Testis (tissue), 3 donors: ENCODE results near the gene UGT1A6. TPM values are rescaled to one million over a fixed set of nuclear protein-coding genes. Genes with fewer than 3 reads are reported as not detected.

Experiments
- DNase-seq: peaks from one replicate; pipeline ENCODE4 v3.0.0-alpha.2; 2019
- H3K27ac ChIP-seq, 2 donors: fragments of 200-600 bp; sonication (generic); one replicate each; pipeline ENCODE4 v1.5.1; 2019
- H3K27me3 ChIP-seq: fragments of 200-600 bp; sonication (generic); one replicate; pipeline ENCODE4 v1.5.1; 2019
- H3K36me3 ChIP-seq: fragments of 200-600 bp; sonication (generic); one replicate; pipeline ENCODE4 v1.5.1; 2017; ENCODE audit warnings: low read depth; ENCODE audit errors: missing control alignments
- H3K4me1 ChIP-seq: fragments of 200-600 bp; sonication (generic); one replicate; pipeline ENCODE4 v1.5.1; 2019
- H3K4me3 ChIP-seq, 2 donors: fragments of 200-600 bp; sonication (generic); one replicate each; pipeline ENCODE4 v1.5.1; 2017 to 2019
- H3K9me3 ChIP-seq: fragments of 200-600 bp; sonication (generic); one replicate; pipeline ENCODE4 v1.5.1; 2017
- POLR2A ChIP-seq: fragments of 450-650 bp; IDR thresholded peaks from one replicate; pipeline ENCODE4 v1.6.1; 2017; ENCODE audit warnings: antibody characterized with exemption, mild to moderate bottlenecking, moderate library complexity
- WGBS, 2 donors: methylation state at CpG; one replicate each; pipeline ENCODE4 v1.1.5; 2018; 5-methylcytosine and 5-hydroxymethylcytosine counted together
- intact Hi-C: fragments of 100-400 bp; cut with DNase I; formaldehyde crosslinking; loops from one replicate; pipeline ENCODE4 v1.15.1; 2023; ENCODE audit warnings: low total_unique reads
- polyA plus RNA-seq: library from polyadenylated mRNA; stranded (reverse); fragments of 350-450 nt; fragmentation: Illumina TruSeq; extraction: RNeasy Lipid Tissue Mini Kit (QIAGEN cat#74804); gene quantifications from one replicate; pipeline ENCODE4 v1.2.3, GENCODE V29; 2014; ENCODE audit warnings: low read depth, low replicate concordance; ENCODE audit not compliant: insufficient read depth
- total RNA-seq, 2 donors: library from RNA; depleted of rRNA; stranded (reverse); fragments of >200 nt; gene quantifications; one replicate each; pipeline ENCODE4 v1.2.3, GENCODE V29; 2016
- TF ChIP-seq, protein P1 (sequence below), 3 experiments: fragments of 450-650 bp in 2 of 3; fragments of 200-600 bp in 1 of 3; sonication (generic) in 1 of 3; IDR thresholded peaks; one replicate each; pipeline ENCODE4 v1.5.1; 2016 to 2019; ENCODE audit warnings: antibody characterized with exemption in 3 of 3, mild to moderate bottlenecking in 2 of 3, moderate library complexity in 1 of 3

The UGT1A6 gene
- total and polyA plus RNA-seq, 3 donors from 2014 or later = 0.74 to 3.0 TPM; not detected in 1

DNA sequence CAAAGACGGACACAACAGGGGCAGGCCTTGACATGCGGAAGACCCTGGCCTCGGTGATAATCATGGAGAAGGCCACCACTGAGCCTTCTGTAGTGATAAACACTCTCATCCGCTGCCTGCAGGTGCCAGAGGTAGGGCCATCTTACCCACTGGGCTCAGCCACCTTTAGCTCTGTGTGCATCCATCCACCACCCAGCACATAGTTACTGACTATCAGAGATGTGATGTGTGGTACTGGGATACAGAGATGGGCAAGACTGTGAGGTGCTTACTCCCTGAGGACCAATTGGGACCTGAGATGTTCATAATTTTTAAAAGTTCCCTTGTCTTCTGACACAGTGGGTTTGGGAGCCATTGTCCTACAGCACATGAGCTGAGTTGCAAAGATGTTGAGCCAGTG, 87.0 kb downstream of the UGT1A6 start:
- H3K27me3 ChIP-seq = no peaks in the 10 kb centered on the region
- TF ChIP-seq, protein P1, sequence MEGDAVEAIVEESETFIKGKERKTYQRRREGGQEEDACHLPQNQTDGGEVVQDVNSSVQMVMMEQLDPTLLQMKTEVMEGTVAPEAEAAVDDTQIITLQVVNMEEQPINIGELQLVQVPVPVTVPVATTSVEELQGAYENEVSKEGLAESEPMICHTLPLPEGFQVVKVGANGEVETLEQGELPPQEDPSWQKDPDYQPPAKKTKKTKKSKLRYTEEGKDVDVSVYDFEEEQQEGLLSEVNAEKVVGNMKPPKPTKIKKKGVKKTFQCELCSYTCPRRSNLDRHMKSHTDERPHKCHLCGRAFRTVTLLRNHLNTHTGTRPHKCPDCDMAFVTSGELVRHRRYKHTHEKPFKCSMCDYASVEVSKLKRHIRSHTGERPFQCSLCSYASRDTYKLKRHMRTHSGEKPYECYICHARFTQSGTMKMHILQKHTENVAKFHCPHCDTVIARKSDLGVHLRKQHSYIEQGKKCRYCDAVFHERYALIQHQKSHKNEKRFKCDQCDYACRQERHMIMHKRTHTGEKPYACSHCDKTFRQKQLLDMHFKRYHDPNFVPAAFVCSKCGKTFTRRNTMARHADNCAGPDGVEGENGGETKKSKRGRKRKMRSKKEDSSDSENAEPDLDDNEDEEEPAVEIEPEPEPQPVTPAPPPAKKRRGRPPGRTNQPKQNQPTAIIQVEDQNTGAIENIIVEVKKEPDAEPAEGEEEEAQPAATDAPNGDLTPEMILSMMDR (IDR thresholded peaks at IDR 0.05) = no peak
- no peak for TF ChIP-seq POLR2A
- no peak for DNase-seq
- H3K4me1 ChIP-seq = no peaks in the 10 kb centered on the region
- intact Hi-C loops = no loop called here
- 90 to 94% methylated on average over 4 of the region's 4 CpGs for WGBS, 2 donors
- no peak overlapping the region for H3K4me3 ChIP-seq
- no peaks in the 10 kb centered on the region for H3K36me3 ChIP-seq
- no peak overlapping the region for H3K27ac ChIP-seq
- no peaks in the 10 kb centered on the region for H3K9me3 ChIP-seq

DNA sequence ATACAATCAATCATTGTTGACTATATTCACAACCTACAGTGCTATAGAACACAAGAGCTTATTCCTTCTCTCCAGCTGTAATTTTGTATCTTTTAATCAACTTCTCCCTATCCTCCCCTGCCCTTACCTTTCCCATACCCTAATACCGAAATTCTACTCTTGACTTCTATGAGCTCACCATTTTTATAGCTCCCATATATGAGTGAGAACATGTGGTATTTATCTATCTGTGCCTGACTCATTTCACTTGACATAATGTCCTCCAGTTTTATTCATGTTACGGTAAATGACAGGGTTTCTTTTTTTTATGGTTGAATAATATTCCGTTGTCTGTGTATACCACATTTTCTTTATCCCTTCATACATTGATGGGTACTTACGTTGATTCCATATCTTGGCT, 88.1 kb downstream of the UGT1A6 start:
- TF ChIP-seq, protein P1 (IDR thresholded peaks at IDR 0.05) = no peak
- no peak for TF ChIP-seq POLR2A
- Histone ChIP-seq H3K4me3 (no peak overlapping the region), H3K4me1 (no peaks in the 10 kb centered on the region), H3K27ac (no peak overlapping the region), H3K9me3 (no peaks in the 10 kb centered on the region), H3K27me3 (no peaks in the 10 kb centered on the region), H3K36me3 (no peaks in the 10 kb centered on the region)
- no peak for DNase-seq
- 86 to 90% methylated on average over 4 of the region's 4 CpGs for WGBS, 2 donors
- intact Hi-C loops = no loop called here

DNA sequence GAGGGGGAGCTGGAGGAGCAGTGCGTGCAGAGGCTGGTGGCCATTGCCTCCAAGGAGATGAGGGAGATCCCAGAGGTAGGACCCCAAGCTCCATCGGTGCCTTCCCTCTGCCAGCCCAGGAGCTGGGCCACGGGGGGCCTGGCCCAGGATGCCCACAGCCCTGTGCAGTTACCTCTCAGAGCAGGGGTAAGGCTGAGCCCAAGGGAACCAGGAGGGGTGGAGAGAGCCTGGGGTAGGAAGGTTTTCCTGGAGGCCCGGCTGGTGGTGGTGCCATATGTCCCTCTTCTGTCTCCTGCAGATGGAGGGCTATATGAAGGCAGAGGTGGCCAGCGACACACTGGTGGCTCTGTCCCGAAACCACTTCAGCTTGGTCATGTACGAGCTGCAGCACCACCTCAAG, 96.9 kb downstream of the UGT1A6 start:
- WGBS, 2 donors = 88 to 89% methylated on average over 7 of the region's 7 CpGs

DNA sequence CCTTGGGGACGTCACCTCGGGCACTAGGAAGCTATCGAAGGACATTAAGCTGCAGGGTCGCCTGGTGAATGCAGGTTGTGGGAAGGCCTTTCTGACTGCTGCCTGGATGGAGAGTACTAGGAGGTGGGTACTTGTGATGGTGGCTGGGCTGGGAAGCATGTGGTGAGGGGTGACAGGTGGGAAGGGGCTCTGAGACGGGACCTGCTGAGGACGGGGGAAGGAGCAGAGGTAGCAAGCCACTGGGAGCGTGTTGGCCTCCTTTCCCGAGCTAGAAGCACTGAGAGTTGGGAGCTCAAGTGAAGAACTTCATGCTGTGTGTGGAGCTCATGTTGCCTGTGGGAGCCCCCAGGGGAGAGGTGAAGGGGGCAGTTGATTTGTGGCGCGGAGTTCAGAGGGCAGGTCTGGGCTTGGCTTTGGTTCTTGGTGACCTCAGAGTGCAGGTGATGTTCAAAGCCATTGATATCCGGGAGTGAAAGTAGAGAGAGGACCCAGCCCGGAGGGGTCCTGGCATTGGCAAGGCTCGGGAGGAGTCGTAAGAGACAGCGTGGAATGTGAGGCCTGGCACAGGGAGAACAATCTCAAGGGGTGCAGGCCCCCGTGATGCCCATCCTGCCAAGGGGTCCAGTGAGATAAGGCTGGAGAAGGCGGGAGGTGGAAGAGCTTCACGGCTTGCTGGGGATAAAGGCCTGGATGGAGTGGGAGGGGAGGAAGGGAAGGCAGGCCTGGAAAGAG, 98.6 kb downstream of the UGT1A6 start:
- intact Hi-C loops = no loop called here
- no peak for DNase-seq
- WGBS, 2 donors = 75 to 76% methylated on average over 18 of the region's 18 CpGs
- Histone ChIP-seq H3K4me1 (no peaks in the 10 kb centered on the region), H3K27me3 (no peaks in the 10 kb centered on the region), H3K4me3 (no peak overlapping the region), H3K36me3 (no peaks in the 10 kb centered on the region), H3K9me3 (no peaks in the 10 kb centered on the region), H3K27ac (no peak overlapping the region)
- TF ChIP-seq POLR2A = no peak
- TF ChIP-seq, protein P1 (IDR thresholded peaks at IDR 0.05) = no peak

More for the DNA sequence above, 96.9 kb downstream of the UGT1A6 start:
- intact Hi-C loops = no loop called here
- no peak overlapping the region for H3K27ac ChIP-seq
- H3K4me3 ChIP-seq = no peak overlapping the region
- no peak for DNase-seq
- TF ChIP-seq, protein P1 (IDR thresholded peaks at IDR 0.05) = no peak
- no peak for TF ChIP-seq POLR2A
- H3K27me3 ChIP-seq = no peaks in the 10 kb centered on the region
- H3K9me3 ChIP-seq = no peaks in the 10 kb centered on the region
- H3K4me1 ChIP-seq = no peaks in the 10 kb centered on the region
- H3K36me3 ChIP-seq = no peaks in the 10 kb centered on the region

DNA sequence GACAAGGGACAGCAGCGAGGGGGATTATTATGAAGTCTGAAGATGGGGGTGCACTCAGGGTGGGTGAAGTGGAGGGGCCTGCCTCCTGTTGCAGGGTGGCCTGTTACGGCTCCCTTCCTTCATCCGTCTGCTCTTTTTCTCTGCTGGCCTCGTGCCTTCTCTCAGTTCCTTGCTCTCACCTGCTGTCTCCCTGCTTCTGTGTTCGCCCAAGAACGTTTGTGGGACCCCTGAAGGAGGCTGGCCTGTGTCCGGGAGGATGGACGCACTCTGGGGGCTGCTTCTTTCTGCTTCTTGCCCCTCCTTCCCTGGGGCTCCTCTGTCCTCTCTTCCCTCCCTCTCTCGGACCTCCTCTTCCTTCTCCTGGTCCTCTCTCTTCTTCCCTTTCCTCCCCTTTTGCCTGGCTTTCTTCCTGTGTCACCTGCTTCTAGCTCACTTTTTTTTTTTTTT, 99.2 kb downstream of the UGT1A6 start:
- Histone ChIP-seq H3K27ac (no peak overlapping the region), H3K27me3 (no peaks in the 10 kb centered on the region), H3K4me3 (no peak overlapping the region), H3K9me3 (no peaks in the 10 kb centered on the region), H3K36me3 (no peaks in the 10 kb centered on the region), H3K4me1 (no peaks in the 10 kb centered on the region)
- TF ChIP-seq, protein P1 (IDR thresholded peaks at IDR 0.05) = no peak
- TF ChIP-seq POLR2A = no peak
- intact Hi-C loops = no loop called here
- DNase-seq = no peak
- 71 to 76% methylated on average over 9 of the region's 9 CpGs for WGBS, 2 donors
